ENCODE results near the gene TBC1D24.

DNA sequence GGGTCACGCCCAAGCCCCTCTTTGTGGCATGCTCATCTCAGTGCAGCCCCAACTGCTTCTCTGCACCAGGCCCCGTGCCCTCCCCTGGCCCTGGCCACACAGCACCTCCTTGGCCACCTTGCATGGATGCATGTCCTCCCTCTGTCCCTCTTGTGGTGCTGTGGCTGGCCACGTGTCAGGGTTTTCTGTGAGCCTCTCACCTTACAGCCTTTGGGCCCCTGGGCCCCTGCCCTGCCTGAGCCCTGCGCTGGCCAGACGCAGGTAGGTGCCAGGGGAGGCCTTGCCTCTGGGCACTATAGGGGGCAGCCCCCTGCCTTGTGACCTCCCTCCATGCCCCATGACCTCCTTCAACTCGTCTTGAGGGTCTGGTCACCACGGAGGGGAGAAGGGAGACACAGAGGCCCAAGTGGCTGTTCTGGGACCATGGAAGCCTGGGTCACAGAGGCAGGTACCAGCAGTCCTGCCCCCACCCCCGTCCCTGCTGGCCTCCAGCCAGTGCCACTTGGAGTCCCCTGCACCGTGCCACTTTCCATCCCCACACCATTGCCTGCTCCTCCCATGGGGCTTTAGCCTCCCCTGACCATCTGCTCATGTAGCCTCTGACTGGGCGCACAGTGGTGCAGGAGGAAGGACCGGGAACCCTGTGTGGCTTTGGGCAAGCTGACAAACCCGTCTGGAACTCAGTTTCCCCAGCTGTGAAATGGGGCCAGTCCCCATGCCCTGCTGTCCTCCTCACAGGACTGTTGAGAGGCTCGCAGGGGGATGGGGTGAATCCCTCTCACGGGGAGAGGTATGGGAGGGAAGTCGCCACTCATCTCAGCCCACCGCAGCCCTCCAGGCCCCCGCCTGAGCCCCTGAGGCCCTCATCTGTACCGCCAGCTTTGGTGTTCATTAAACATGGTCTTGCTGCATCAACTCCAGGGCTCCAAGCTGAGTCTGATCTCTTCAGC lies 27.3 kb downstream of the TBC1D24 start:
- no peak for TF ChIP-seq POLR2A (IDR thresholded peaks at IDR 0.05)
- TF ChIP-seq, protein P1, sequence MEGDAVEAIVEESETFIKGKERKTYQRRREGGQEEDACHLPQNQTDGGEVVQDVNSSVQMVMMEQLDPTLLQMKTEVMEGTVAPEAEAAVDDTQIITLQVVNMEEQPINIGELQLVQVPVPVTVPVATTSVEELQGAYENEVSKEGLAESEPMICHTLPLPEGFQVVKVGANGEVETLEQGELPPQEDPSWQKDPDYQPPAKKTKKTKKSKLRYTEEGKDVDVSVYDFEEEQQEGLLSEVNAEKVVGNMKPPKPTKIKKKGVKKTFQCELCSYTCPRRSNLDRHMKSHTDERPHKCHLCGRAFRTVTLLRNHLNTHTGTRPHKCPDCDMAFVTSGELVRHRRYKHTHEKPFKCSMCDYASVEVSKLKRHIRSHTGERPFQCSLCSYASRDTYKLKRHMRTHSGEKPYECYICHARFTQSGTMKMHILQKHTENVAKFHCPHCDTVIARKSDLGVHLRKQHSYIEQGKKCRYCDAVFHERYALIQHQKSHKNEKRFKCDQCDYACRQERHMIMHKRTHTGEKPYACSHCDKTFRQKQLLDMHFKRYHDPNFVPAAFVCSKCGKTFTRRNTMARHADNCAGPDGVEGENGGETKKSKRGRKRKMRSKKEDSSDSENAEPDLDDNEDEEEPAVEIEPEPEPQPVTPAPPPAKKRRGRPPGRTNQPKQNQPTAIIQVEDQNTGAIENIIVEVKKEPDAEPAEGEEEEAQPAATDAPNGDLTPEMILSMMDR (IDR thresholded peaks at IDR 0.05) = no peak

All from heart left ventricle (tissue), 13 donors.